Measurements from ENCODE around the gene GSE1. TPM values are rescaled to one million over a fixed set of nuclear protein-coding genes. Genes with fewer than 3 reads are reported as not detected.

GSE1 gene
- total and polyA plus RNA-seq, 2 of the 13 experiments (the other 11 are each of a cell fraction or from before 2014, with no cell fraction given), result 16.1 to 31.2 TPM

DNA sequence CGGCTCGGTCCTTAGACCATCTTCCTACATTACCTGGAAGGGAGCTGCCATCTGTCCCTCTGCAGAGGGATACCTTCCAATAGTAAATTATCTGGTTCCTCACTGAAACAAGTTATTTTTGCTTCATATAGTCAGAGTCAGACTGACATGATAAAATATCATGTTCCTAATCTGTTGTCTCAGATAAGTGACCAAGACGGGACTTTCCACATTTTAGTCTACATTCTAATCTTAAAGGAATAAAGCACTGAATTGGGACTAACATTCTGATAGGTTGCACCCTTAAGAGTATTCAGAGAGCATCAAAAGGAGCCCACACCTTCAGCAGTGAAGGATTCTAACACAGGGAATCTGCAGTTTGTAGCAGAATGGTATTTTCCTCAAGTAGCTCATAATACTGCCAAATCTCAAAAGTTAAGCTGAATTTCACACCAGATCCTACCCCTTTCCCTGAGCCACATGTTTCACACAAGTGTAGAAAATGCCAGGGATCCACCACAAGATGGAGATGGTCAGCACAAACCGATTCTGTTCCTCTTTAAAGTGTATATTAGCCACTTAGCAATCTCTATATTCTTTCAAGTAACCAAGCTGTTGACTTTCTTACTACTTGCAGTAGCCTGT is 62.2 kb downstream of the GSE1 start (continued):
- TF ChIP-seq, protein P1, sequence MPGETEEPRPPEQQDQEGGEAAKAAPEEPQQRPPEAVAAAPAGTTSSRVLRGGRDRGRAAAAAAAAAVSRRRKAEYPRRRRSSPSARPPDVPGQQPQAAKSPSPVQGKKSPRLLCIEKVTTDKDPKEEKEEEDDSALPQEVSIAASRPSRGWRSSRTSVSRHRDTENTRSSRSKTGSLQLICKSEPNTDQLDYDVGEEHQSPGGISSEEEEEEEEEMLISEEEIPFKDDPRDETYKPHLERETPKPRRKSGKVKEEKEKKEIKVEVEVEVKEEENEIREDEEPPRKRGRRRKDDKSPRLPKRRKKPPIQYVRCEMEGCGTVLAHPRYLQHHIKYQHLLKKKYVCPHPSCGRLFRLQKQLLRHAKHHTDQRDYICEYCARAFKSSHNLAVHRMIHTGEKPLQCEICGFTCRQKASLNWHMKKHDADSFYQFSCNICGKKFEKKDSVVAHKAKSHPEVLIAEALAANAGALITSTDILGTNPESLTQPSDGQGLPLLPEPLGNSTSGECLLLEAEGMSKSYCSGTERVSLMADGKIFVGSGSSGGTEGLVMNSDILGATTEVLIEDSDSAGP (CRISPR knock-in tag; IDR thresholded peaks at IDR 0.05; ENCODE audit: borderline replicate concordance), result no peak
- TF ChIP-seq GTF3A (CRISPR knock-in tag; conservative IDR thresholded peaks at IDR 0.05) (no peak), RBM22 (optimal IDR thresholded peaks at IDR 0.05; ENCODE audit: low read length) (peak; percentile 93), EZH2 (conservative IDR thresholded peaks at IDR 0.05; ENCODE audit: low read depth, low read length) (no peak), NCOA2 (CRISPR knock-in tag; IDR thresholded peaks at IDR 0.05) (no peak), POLR2AphosphoS5 (IDR thresholded peaks at IDR 0.05; ENCODE audit: low read depth, low read length) (0 out of 2 replicates have a peak, but pooled peaks have one; percentile 25), CBFB (CRISPR knock-in tag; IDR thresholded peaks at IDR 0.05) (no peak), ZNF274 (CRISPR knock-in tag; IDR thresholded peaks at IDR 0.05) (no peak), PRMT3 (CRISPR knock-in tag; IDR thresholded peaks at IDR 0.05; ENCODE audit: borderline replicate concordance, low read depth) (no peak)
- TF ChIP-seq, protein P2, sequence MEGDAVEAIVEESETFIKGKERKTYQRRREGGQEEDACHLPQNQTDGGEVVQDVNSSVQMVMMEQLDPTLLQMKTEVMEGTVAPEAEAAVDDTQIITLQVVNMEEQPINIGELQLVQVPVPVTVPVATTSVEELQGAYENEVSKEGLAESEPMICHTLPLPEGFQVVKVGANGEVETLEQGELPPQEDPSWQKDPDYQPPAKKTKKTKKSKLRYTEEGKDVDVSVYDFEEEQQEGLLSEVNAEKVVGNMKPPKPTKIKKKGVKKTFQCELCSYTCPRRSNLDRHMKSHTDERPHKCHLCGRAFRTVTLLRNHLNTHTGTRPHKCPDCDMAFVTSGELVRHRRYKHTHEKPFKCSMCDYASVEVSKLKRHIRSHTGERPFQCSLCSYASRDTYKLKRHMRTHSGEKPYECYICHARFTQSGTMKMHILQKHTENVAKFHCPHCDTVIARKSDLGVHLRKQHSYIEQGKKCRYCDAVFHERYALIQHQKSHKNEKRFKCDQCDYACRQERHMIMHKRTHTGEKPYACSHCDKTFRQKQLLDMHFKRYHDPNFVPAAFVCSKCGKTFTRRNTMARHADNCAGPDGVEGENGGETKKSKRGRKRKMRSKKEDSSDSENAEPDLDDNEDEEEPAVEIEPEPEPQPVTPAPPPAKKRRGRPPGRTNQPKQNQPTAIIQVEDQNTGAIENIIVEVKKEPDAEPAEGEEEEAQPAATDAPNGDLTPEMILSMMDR (CRISPR knock-in tag; IDR thresholded peaks at IDR 0.05), result peak; percentile 50
- TF ChIP-seq, protein P3, sequence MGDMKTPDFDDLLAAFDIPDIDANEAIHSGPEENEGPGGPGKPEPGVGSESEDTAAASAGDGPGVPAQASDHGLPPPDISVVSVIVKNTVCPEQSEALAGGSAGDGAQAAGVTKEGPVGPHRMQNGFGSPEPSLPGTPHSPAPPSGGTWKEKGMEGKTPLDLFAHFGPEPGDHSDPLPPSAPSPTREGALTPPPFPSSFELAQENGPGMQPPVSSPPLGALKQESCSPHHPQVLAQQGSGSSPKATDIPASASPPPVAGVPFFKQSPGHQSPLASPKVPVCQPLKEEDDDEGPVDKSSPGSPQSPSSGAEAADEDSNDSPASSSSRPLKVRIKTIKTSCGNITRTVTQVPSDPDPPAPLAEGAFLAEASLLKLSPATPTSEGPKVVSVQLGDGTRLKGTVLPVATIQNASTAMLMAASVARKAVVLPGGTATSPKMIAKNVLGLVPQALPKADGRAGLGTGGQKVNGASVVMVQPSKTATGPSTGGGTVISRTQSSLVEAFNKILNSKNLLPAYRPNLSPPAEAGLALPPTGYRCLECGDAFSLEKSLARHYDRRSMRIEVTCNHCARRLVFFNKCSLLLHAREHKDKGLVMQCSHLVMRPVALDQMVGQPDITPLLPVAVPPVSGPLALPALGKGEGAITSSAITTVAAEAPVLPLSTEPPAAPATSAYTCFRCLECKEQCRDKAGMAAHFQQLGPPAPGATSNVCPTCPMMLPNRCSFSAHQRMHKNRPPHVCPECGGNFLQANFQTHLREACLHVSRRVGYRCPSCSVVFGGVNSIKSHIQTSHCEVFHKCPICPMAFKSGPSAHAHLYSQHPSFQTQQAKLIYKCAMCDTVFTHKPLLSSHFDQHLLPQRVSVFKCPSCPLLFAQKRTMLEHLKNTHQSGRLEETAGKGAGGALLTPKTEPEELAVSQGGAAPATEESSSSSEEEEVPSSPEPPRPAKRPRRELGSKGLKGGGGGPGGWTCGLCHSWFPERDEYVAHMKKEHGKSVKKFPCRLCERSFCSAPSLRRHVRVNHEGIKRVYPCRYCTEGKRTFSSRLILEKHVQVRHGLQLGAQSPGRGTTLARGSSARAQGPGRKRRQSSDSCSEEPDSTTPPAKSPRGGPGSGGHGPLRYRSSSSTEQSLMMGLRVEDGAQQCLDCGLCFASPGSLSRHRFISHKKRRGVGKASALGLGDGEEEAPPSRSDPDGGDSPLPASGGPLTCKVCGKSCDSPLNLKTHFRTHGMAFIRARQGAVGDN (CRISPR knock-in tag; IDR thresholded peaks at IDR 0.05), result no peak
- TF ChIP-seq, protein P4, sequence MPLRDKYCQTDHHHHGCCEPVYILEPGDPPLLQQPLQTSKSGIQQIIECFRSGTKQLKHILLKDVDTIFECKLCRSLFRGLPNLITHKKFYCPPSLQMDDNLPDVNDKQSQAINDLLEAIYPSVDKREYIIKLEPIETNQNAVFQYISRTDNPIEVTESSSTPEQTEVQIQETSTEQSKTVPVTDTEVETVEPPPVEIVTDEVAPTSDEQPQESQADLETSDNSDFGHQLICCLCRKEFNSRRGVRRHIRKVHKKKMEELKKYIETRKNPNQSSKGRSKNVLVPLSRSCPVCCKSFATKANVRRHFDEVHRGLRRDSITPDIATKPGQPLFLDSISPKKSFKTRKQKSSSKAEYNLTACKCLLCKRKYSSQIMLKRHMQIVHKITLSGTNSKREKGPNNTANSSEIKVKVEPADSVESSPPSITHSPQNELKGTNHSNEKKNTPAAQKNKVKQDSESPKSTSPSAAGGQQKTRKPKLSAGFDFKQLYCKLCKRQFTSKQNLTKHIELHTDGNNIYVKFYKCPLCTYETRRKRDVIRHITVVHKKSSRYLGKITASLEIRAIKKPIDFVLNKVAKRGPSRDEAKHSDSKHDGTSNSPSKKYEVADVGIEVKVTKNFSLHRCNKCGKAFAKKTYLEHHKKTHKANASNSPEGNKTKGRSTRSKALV (CRISPR knock-in tag; IDR thresholded peaks at IDR 0.05), result no peak
- TF ChIP-seq, protein P5, sequence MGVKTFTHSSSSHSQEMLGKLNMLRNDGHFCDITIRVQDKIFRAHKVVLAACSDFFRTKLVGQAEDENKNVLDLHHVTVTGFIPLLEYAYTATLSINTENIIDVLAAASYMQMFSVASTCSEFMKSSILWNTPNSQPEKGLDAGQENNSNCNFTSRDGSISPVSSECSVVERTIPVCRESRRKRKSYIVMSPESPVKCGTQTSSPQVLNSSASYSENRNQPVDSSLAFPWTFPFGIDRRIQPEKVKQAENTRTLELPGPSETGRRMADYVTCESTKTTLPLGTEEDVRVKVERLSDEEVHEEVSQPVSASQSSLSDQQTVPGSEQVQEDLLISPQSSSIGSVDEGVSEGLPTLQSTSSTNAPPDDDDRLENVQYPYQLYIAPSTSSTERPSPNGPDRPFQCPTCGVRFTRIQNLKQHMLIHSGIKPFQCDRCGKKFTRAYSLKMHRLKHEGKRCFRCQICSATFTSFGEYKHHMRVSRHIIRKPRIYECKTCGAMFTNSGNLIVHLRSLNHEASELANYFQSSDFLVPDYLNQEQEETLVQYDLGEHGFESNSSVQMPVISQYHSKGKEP (CRISPR knock-in tag; IDR thresholded peaks at IDR 0.05), result no peak
